ENCODE measurements around the gene FH.

DNA sequence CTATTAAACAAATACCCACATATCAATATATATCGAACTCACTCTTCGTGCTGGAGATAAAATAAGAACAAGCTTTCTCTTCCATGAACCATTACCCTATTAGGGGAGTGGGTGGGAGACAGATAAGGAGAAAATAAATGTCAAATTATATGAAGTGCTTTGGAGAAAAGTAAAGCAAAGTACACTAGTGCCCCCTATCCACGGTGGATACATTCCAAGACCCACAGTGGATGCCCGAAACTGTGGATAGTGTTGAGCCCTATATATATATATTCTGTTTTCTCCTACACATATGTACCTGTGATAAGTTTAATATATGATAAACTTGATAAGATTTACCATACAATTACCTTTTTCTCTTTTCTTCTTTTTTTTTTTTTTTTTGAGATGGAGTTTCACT is 54.6 kb downstream of the FH start:
- TF ChIP-seq, protein P1, sequence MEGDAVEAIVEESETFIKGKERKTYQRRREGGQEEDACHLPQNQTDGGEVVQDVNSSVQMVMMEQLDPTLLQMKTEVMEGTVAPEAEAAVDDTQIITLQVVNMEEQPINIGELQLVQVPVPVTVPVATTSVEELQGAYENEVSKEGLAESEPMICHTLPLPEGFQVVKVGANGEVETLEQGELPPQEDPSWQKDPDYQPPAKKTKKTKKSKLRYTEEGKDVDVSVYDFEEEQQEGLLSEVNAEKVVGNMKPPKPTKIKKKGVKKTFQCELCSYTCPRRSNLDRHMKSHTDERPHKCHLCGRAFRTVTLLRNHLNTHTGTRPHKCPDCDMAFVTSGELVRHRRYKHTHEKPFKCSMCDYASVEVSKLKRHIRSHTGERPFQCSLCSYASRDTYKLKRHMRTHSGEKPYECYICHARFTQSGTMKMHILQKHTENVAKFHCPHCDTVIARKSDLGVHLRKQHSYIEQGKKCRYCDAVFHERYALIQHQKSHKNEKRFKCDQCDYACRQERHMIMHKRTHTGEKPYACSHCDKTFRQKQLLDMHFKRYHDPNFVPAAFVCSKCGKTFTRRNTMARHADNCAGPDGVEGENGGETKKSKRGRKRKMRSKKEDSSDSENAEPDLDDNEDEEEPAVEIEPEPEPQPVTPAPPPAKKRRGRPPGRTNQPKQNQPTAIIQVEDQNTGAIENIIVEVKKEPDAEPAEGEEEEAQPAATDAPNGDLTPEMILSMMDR (IDR thresholded peaks at IDR 0.05) = no peak
- no peak for TF ChIP-seq POLR2A (IDR thresholded peaks at IDR 0.05)

All from right lobe of liver (tissue), 4 donors.